ENCODE measurements around the gene COX7C.

Gene COX7C

GRCh38 chr5:86665984-86666760 is 48.4 kb downstream of the COX7C start:
- no peak for DNase-seq

DNA sequence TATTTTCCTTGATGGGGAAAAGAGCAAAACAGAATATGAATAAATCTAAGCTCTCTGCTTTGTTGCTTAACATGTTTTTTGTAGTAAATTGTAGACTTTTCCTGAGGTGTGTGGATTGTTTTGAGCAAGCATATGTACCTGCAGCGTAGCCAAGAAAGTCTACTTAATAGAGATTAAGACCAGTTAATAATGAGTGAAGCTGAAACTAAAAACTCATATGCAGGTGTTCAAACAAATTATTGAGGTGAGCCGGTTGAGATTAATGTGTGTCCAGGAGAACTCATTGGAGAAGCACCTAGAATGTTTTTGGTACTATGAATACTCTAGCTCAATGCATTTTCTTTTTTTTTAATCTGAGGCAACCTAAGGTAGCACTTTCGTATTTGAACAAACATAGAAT is 49.2 kb downstream of the COX7C start:
- DNase-seq = no peak
